Neuronal stem cell (in vitro differentiated cells): ENCODE data around the gene KDM1B.

Experiments
- DNase-seq: peaks from one replicate; pipeline ENCODE4 v3.0.0-alpha.2; 2013; ENCODE audit warnings: low spot score
- H2AFZ ChIP-seq: one replicate; pipeline ENCODE4 v1.6.1; 2013; ENCODE audit warnings: mild to moderate bottlenecking, low read length, inconsistent platforms
- H2AK5ac ChIP-seq: 2 replicates; pipeline ENCODE4 v1.6.1; 2013; ENCODE audit warnings: low read depth, mild to moderate bottlenecking, inconsistent platforms, low read length, moderate library complexity, mixed read lengths
- H2BK120ac ChIP-seq: 2 replicates; pipeline ENCODE4 v1.6.1; 2013; ENCODE audit warnings: low read depth, mild to moderate bottlenecking, inconsistent platforms, low read length, moderate library complexity, mixed read lengths
- H2BK12ac ChIP-seq: one replicate; pipeline ENCODE4 v1.6.1; 2013; ENCODE audit warnings: low read length, inconsistent platforms
- H2BK15ac ChIP-seq: 2 replicates; pipeline ENCODE4 v1.6.1; 2013; ENCODE audit warnings: mild to moderate bottlenecking, low read length, inconsistent platforms, mixed read lengths
- H2BK5ac ChIP-seq: one replicate; pipeline ENCODE4 v1.6.1; 2013; ENCODE audit warnings: inconsistent platforms, mild to moderate bottlenecking, low read length, moderate library complexity
- H3K14ac ChIP-seq: one replicate; pipeline ENCODE4 v1.6.1; 2013; ENCODE audit warnings: low read length, inconsistent platforms
- H3K18ac ChIP-seq: 2 replicates; pipeline ENCODE4 v1.6.1; 2013; ENCODE audit warnings: low read length, inconsistent platforms
- H3K23ac ChIP-seq: 2 replicates; pipeline ENCODE4 v1.6.1; 2013; ENCODE audit warnings: low read depth, mild to moderate bottlenecking, mixed read lengths, low read length, inconsistent platforms; ENCODE audit not compliant: poor library complexity
- H3K27ac ChIP-seq: replicated peaks from 3 replicates; pipeline ENCODE4 v1.5.1; 2013; ENCODE audit warnings: low read length, inconsistent platforms
- H3K27me3 ChIP-seq, 3 experiments: 2 replicates each; pipeline ENCODE4 v1.6.1; 2013; ENCODE audit warnings: low read length in 3 of 3, mild to moderate bottlenecking in 2 of 3, inconsistent platforms in 1 of 3, low read depth in 1 of 3, mixed read lengths in 1 of 3, moderate library complexity in 1 of 3; ENCODE audit not compliant: control insufficient read depth in 3 of 3, insufficient read depth in 3 of 3
- H3K36me3 ChIP-seq, 2 donors: replicated peaks in 1 of 2; 2 replicates each; pipeline ENCODE4 v1.6.1; 2013; ENCODE audit warnings: low read length in 2 of 2; ENCODE audit not compliant: control insufficient read depth in 2 of 2, insufficient read depth in 2 of 2
- H3K4ac ChIP-seq: 2 replicates; pipeline ENCODE4 v1.6.1; 2013; ENCODE audit warnings: inconsistent platforms, mild to moderate bottlenecking, low read length, moderate library complexity
- H3K4me1 ChIP-seq, 2 donors: 1 replicate in 1 of 2; 2 replicates in 1 of 2; pipeline ENCODE4 v1.6.1; 2013; ENCODE audit warnings: low read length in 2 of 2, low read depth in 1 of 2; ENCODE audit not compliant: control insufficient read depth in 2 of 2, insufficient read depth in 1 of 2
- H3K4me2 ChIP-seq: one replicate; pipeline ENCODE4 v1.6.1; 2013; ENCODE audit warnings: mild to moderate bottlenecking, low read length, inconsistent platforms; ENCODE audit not compliant: insufficient read depth, poor library complexity, severe bottlenecking
- H3K4me3 ChIP-seq, 2 donors: 2 replicates each; pipeline ENCODE4 v1.5.1; 2013; ENCODE audit warnings: low read length in 2 of 2, mild to moderate bottlenecking in 2 of 2, inconsistent platforms in 1 of 2, moderate library complexity in 1 of 2
- H3K79me1 ChIP-seq: one replicate; pipeline ENCODE4 v1.6.1; 2013; ENCODE audit warnings: low read depth, mild to moderate bottlenecking, inconsistent platforms, low read length, moderate library complexity
- H3K9ac ChIP-seq: one replicate; pipeline ENCODE4 v1.6.1; 2013; ENCODE audit warnings: mild to moderate bottlenecking, low read depth, low read length, inconsistent platforms; ENCODE audit not compliant: poor library complexity
- H3K9me3 ChIP-seq, 2 donors: replicated peaks in 1 of 2; 2 replicates each; pipeline versions ENCODE3 to v1.6.1; 2013; ENCODE audit warnings: low read length in 2 of 2, mild to moderate bottlenecking in 2 of 2, inconsistent platforms in 1 of 2, low read depth in 1 of 2, mixed read lengths in 1 of 2, moderate library complexity in 1 of 2; ENCODE audit not compliant: control insufficient read depth in 2 of 2, insufficient read depth in 1 of 2
- H4K8ac ChIP-seq: one replicate; pipeline ENCODE4 v1.6.1; 2013; ENCODE audit warnings: low read depth, mild to moderate bottlenecking, inconsistent platforms, low read length, moderate library complexity
- H4K91ac ChIP-seq: one replicate; pipeline ENCODE4 v1.6.1; 2013; ENCODE audit warnings: low read length, low read depth, mild to moderate bottlenecking, inconsistent platforms; ENCODE audit not compliant: poor library complexity
- WGBS, 2 donors: extraction: QIAGEN DNeasy Blood & Tissue Kit; methylation state at CpG; one replicate each; pipeline ENCODE4 v1.1.7; 2013; ENCODE audit warnings: missing lambda C conversion rate in 2 of 2, mixed read lengths in 1 of 2; ENCODE audit not compliant: insufficient read length in 2 of 2, insufficient replicate concordance in 1 of 2; ENCODE audit errors: extremely low coverage in 2 of 2; 5-methylcytosine and 5-hydroxymethylcytosine counted together

KDM1B gene

GRCh38 chr6:18186540-18187250 lies 31.5 kb downstream of the KDM1B start:
- Histone ChIP-seq H3K4me1 (peaks cover 6 to 14% of the 10 kb centered on the region in 2 donors), H3K27me3 (no peaks in the 10 kb centered on the region), H2BK5ac (no peak overlapping the region), H3K4me2 (no peak overlapping the region), H3K27ac (no peak overlapping the region), H3K4me3 (no peak overlapping the region), H2BK120ac (no peak overlapping the region), H3K9me3 (no peaks in the 10 kb centered on the region), H3K23ac (no peak overlapping the region), H3K9ac (no peak overlapping the region), H2BK15ac (no peak overlapping the region), H2AFZ (no peak overlapping the region), H3K18ac (no peak overlapping the region), H4K91ac (no peak overlapping the region), H3K14ac (no peak overlapping the region), H2AK5ac (no peak overlapping the region), H3K79me1 (no peaks in the 10 kb centered on the region), H3K36me3 (peaks cover 0 to 7% of the 10 kb centered on the region in 2 donors), H3K4ac (no peak overlapping the region), H4K8ac (no peak overlapping the region), H2BK12ac (no peak overlapping the region)
- WGBS, 2 donors = no CpG with 5 or more reads among the region's 4 CpGs
- no peak for DNase-seq

GRCh38 chr6:18187701-18188100 lies 32.5 kb downstream of the KDM1B start:
- no peaks in the 10 kb centered on the region for H3K9me3 ChIP-seq
- no peak overlapping the region for H3K27ac ChIP-seq
- no peak overlapping the region for H2AFZ ChIP-seq
- H3K4me3 ChIP-seq = no peak overlapping the region
- H2BK12ac ChIP-seq = no peak overlapping the region
- no peak overlapping the region for H3K4ac ChIP-seq
- no peak overlapping the region for H2BK120ac ChIP-seq
- no peak overlapping the region for H3K4me2 ChIP-seq
- no peak overlapping the region for H3K23ac ChIP-seq
- H2BK15ac ChIP-seq = no peak overlapping the region
- no peak overlapping the region for H2AK5ac ChIP-seq
- H4K91ac ChIP-seq = no peak overlapping the region
- H3K9ac ChIP-seq = no peak overlapping the region
- H3K4me1 ChIP-seq = peaks cover 6 to 14% of the 10 kb centered on the region in 2 donors
- no CpG with 5 or more reads among the region's 10 CpGs for WGBS, 2 donors
- H2BK5ac ChIP-seq = no peak overlapping the region
- H3K27me3 ChIP-seq = no peaks in the 10 kb centered on the region
- peak overlapping the region; percentile 44 for H3K18ac ChIP-seq
- no peaks in the 10 kb centered on the region for H3K79me1 ChIP-seq
- no peak overlapping the region for H3K14ac ChIP-seq
- DNase-seq = no peak
- H4K8ac ChIP-seq = no peak overlapping the region
- peaks cover 0 to 8% of the 10 kb centered on the region in 2 donors for H3K36me3 ChIP-seq

- H4K8ac ChIP-seq = no peak overlapping the region
- H3K23ac ChIP-seq = no peak overlapping the region
- H3K4me3 ChIP-seq = no peak overlapping the region
- H2BK120ac ChIP-seq = no peak overlapping the region
- WGBS, 2 donors = no CpG with 5 or more reads among the region's 2 CpGs
- no peaks in the 10 kb centered on the region for H3K9me3 ChIP-seq
- no peak overlapping the region for H3K18ac ChIP-seq
- H3K4me1 ChIP-seq = peaks cover 6 to 14% of the 10 kb centered on the region in 2 donors
- no peak overlapping the region for H2AK5ac ChIP-seq
- no peaks in the 10 kb centered on the region for H3K27me3 ChIP-seq
- no peak for DNase-seq
- no peak overlapping the region for H3K4ac ChIP-seq
- no peak overlapping the region for H2AFZ ChIP-seq
- no peak overlapping the region for H2BK15ac ChIP-seq
- no peak overlapping the region for H3K9ac ChIP-seq
- H2BK12ac ChIP-seq = no peak overlapping the region
- H3K27ac ChIP-seq = no peak overlapping the region
- H3K14ac ChIP-seq = no peak overlapping the region
- H2BK5ac ChIP-seq = no peak overlapping the region
- H4K91ac ChIP-seq = no peak overlapping the region
- H3K79me1 ChIP-seq = no peaks in the 10 kb centered on the region
- H3K4me2 ChIP-seq = no peak overlapping the region
- peaks cover 0 to 9% of the 10 kb centered on the region in 2 donors for H3K36me3 ChIP-seq
Observed at GRCh38 chr6:18189196-18189595, 34.0 kb downstream of the KDM1B start.

GRCh38 chr6:18192026-18192425 lies 36.8 kb downstream of the KDM1B start:
- Histone ChIP-seq H3K4ac (no peak overlapping the region), H2BK12ac (no peak overlapping the region), H3K9ac (no peak overlapping the region), H3K27me3 (no peaks in the 10 kb centered on the region), H3K4me1 (peaks cover under 1 to 2% of the 10 kb centered on the region in 2 donors), H3K79me1 (no peaks in the 10 kb centered on the region), H2BK15ac (no peak overlapping the region), H3K9me3 (no peaks in the 10 kb centered on the region), H3K18ac (no peak overlapping the region), H3K27ac (no peak overlapping the region), H3K4me3 (no peak overlapping the region), H2AFZ (no peak overlapping the region), H4K91ac (no peak overlapping the region), H4K8ac (no peak overlapping the region), H2AK5ac (no peak overlapping the region), H3K23ac (no peak overlapping the region), H3K4me2 (no peak overlapping the region), H2BK5ac (no peak overlapping the region), H2BK120ac (no peak overlapping the region), H3K36me3 (peaks cover 0 to 11% of the 10 kb centered on the region in 2 donors), H3K14ac (no peak overlapping the region)
- WGBS, 2 donors = no CpG with 5 or more reads among the region's 3 CpGs
- DNase-seq = no peak
